GM12878 (cell line): ENCODE measurements around the gene SNAPC4. TPM values are rescaled to one million over a fixed set of nuclear protein-coding genes. Genes with fewer than 3 reads are reported as not detected.

Experiments used
- ATAC-seq: fragments of 200-7000 bp; cut with Tn5 transposase; 3 replicates; pipeline ENCODE4 v1.9.1; 2020; ENCODE audit warnings: mild to moderate bottlenecking, moderate library complexity
- BruUV-seq: library from RNA; stranded (reverse); fragments of 400-500 nt; replicated peaks from 2 replicates; lab custom pipeline; 2021; lab: Mats Ljungman, UMichigan
- CTCF ChIA-PET: fragments of 300-600 bp; sonication (Branson Sonifier 250); formaldehyde crosslinking; extraction: SDS; loops from one replicate; lab custom pipeline; 2021; ENCODE audit warnings: inconsistent platforms; lab: Yijun Ruan, JAX
- POLR2A ChIA-PET: fragments of 350-600 bp; formaldehyde crosslinking; extraction: SDS; loops from one replicate; lab custom pipeline; 2021; ENCODE audit warnings: inconsistent platforms; lab: Charles Lee
- RAD21 ChIA-PET: fragments of 300-600 bp; sonication (Branson Sonifier 250); formaldehyde crosslinking; loops from one replicate; lab custom pipeline; 2023; ENCODE audit warnings: antibody characterized with exemption; ENCODE audit not compliant: unreplicated experiment; lab: Charles Lee
- SMC1A ChIA-PET: fragments of 300-600 bp; sonication (Branson Sonifier 250); formaldehyde crosslinking; loops from one replicate; lab custom pipeline; 2023; ENCODE audit not compliant: unreplicated experiment, uncharacterized antibody; lab: Charles Lee
- DNase-seq: peaks from one replicate; pipeline ENCODE4 v3.0.0-alpha.2; 2011; ENCODE audit warnings: low read depth, low spot score
- FAIRE-seq: peaks from 3 replicates; lab custom pipeline; 2011; peaks lifted over from hg19 to GRCh38; lab: Jason Lieb, UNC
- H2AFZ ChIP-seq: 2 replicates; pipeline ENCODE4 v1.6.0; 2011; ENCODE audit warnings: low read depth, low read length, control low read depth; ENCODE audit not compliant: control insufficient read depth
- H3K27ac ChIP-seq: 2 replicates; pipeline ENCODE4 v1.5.1; 2011; ENCODE audit warnings: control low read depth; ENCODE audit not compliant: control insufficient read depth, insufficient read depth
- H3K27me3 ChIP-seq, 2 experiments: replicated peaks in 1 of 2; 2 replicates each; pipeline versions ENCODE4 v1.6.0 to v1.6.1; 2011; ENCODE audit warnings: low read length in 1 of 2; ENCODE audit not compliant: control insufficient read depth in 2 of 2, insufficient read depth in 2 of 2
- H3K36me3 ChIP-seq, 2 experiments: 2 replicates each; pipeline ENCODE4 v1.5.1; 2011; ENCODE audit warnings: low read length in 1 of 2; ENCODE audit not compliant: control insufficient read depth in 2 of 2, insufficient read depth in 2 of 2
- H3K4me1 ChIP-seq: 2 replicates; pipeline ENCODE4 v1.6.1; 2011; ENCODE audit warnings: mild to moderate bottlenecking, low read length, moderate library complexity, mixed read lengths; ENCODE audit not compliant: control insufficient read depth, insufficient read depth
- H3K4me2 ChIP-seq: 2 replicates; pipeline ENCODE4 v1.6.0; 2011; ENCODE audit warnings: control low read depth; ENCODE audit not compliant: control insufficient read depth, insufficient read depth
- H3K4me3 ChIP-seq: fragments of 200-600 bp; sonication (generic); 2 replicates; pipeline ENCODE4 v1.5.1; 2016
- H3K79me2 ChIP-seq: 2 replicates; pipeline ENCODE4 v1.6.0; 2011; ENCODE audit warnings: low read length; ENCODE audit not compliant: control insufficient read depth, insufficient read depth
- H3K9ac ChIP-seq: 2 replicates; pipeline ENCODE4 v1.8.0; 2011; ENCODE audit warnings: low read length, control low read depth, mixed read lengths; ENCODE audit not compliant: control insufficient read depth, insufficient read depth
- H3K9me3 ChIP-seq: replicated peaks from 3 replicates; pipeline ENCODE4 v1.5.1; 2011; ENCODE audit warnings: mild to moderate bottlenecking, low read length; ENCODE audit not compliant: control insufficient read depth, insufficient read depth
- H4K20me1 ChIP-seq: 2 replicates; pipeline ENCODE4 v1.6.0; 2011; ENCODE audit not compliant: control insufficient read depth, insufficient read depth
- BMI1 ChIP-seq: fragments of 450-650 bp; IDR thresholded peaks from 2 replicates; pipeline ENCODE4 v1.6.1; 2016; ENCODE audit warnings: mild to moderate bottlenecking, moderate library complexity, borderline replicate concordance
- CHD1 ChIP-seq: IDR thresholded peaks from 2 replicates; pipeline ENCODE4 v1.6.1; 2012; ENCODE audit warnings: low read depth, low read length, improper control_type of control experiment
- EED ChIP-seq: sonication (generic); IDR thresholded peaks from 2 replicates; pipeline ENCODE4 v1.6.1; 2016; ENCODE audit warnings: antibody characterized with exemption, low read depth
- EZH2 ChIP-seq: IDR thresholded peaks from 2 replicates; pipeline ENCODE4 v1.6.1; 2012; ENCODE audit warnings: low read depth, mild to moderate bottlenecking, control low read depth, inconsistent platforms, low read length, borderline replicate concordance; ENCODE audit not compliant: control insufficient read depth
- GATAD2B ChIP-seq: fragments of 450-650 bp; conservative IDR thresholded peaks from 2 replicates; pipeline ENCODE4 v1.6.1; 2017; ENCODE audit warnings: low read depth, mild to moderate bottlenecking, moderate library complexity
- KAT2A ChIP-seq: conservative IDR thresholded peaks from 2 replicates; pipeline ENCODE4 v1.6.1; 2011; ENCODE audit warnings: low read depth, low read length; ENCODE audit not compliant: control insufficient read depth
- KDM1A ChIP-seq: fragments of 200-600 bp; sonication (generic); IDR thresholded peaks from 2 replicates; pipeline ENCODE4 v1.6.1; 2016; ENCODE audit warnings: borderline replicate concordance
- MTA3 ChIP-seq: IDR thresholded peaks from 2 replicates; pipeline ENCODE4 v1.6.1; 2012; ENCODE audit warnings: low read length, inconsistent platforms, borderline replicate concordance
- MYB ChIP-seq: fragments of 150-350 bp; IDR thresholded peaks from 2 replicates; pipeline ENCODE4 v1.6.1; 2014; ENCODE audit warnings: mild to moderate bottlenecking, low read depth, low read length, borderline replicate concordance
- NFIC ChIP-seq: IDR thresholded peaks from 2 replicates; pipeline ENCODE4 v1.6.1; 2012; ENCODE audit warnings: low read depth, mild to moderate bottlenecking, inconsistent platforms, low read length, moderate library complexity
- NR2C1 ChIP-seq: fragments of 450-650 bp; IDR thresholded peaks from 2 replicates; pipeline ENCODE4 v1.6.1; 2017; ENCODE audit warnings: antibody characterized with exemption, mild to moderate bottlenecking, moderate library complexity
- NR2C2 ChIP-seq: IDR thresholded peaks from 2 replicates; pipeline ENCODE4 v1.6.1; 2011; ENCODE audit warnings: borderline replicate concordance, low read depth; ENCODE audit not compliant: control insufficient read depth, insufficient read length
- RELA ChIP-seq: fragments of 450-650 bp; IDR thresholded peaks from 2 replicates; pipeline ENCODE4 v1.8.0; 2014; ENCODE audit warnings: borderline replicate concordance; ENCODE audit not compliant: partially characterized antibody
- SMAD1 ChIP-seq: fragments of 450-650 bp; IDR thresholded peaks from 2 replicates; pipeline ENCODE4 v1.6.1; 2018; ENCODE audit warnings: mild to moderate bottlenecking, low read depth; ENCODE audit not compliant: partially characterized antibody
- SMAD5 ChIP-seq: IDR thresholded peaks from 2 replicates; pipeline ENCODE4 v1.6.1; 2016; ENCODE audit warnings: antibody characterized with exemption, low read depth
- SMARCA5 ChIP-seq: fragments of 450-650 bp; IDR thresholded peaks from 2 replicates; pipeline ENCODE4 v1.6.1; 2017; ENCODE audit warnings: mild to moderate bottlenecking
- SMC3 ChIP-seq: IDR thresholded peaks from 2 replicates; pipeline ENCODE4 v1.6.1; 2011; ENCODE audit warnings: low read length, improper control_type of control experiment, borderline replicate concordance
- SUZ12 ChIP-seq: fragments of 200-600 bp; sonication (generic); IDR thresholded peaks from one replicate; pipeline ENCODE4 v1.6.1; 2018; ENCODE audit warnings: antibody characterized with exemption, mild to moderate bottlenecking; ENCODE audit not compliant: unreplicated experiment
- TAF1 ChIP-seq: IDR thresholded peaks from 2 replicates; pipeline ENCODE4 v1.6.1; 2011; ENCODE audit warnings: mild to moderate bottlenecking, low read depth, low read length, borderline replicate concordance
- TARDBP ChIP-seq: IDR thresholded peaks from 2 replicates; pipeline ENCODE4 v1.6.1; 2016; ENCODE audit warnings: borderline replicate concordance
- TBL1XR1 ChIP-seq: IDR thresholded peaks from 2 replicates; pipeline ENCODE4 v1.6.1; 2012; ENCODE audit warnings: low read depth, low read length, improper control_type of control experiment
- ZNF207 ChIP-seq: fragments of 450-650 bp; IDR thresholded peaks from 2 replicates; pipeline ENCODE4 v1.6.1; 2014; ENCODE audit warnings: antibody characterized with exemption, mild to moderate bottlenecking, borderline replicate concordance
- WGBS: methylation state at CpG from one replicate; pipeline ENCODE4 v1.1.6; 2016; ENCODE audit warnings: low lambda C conversion rate; ENCODE audit not compliant: insufficient replicate concordance, insufficient coverage; ENCODE audit errors: missing lambda C conversion rate; 5-methylcytosine and 5-hydroxymethylcytosine counted together
- in situ Hi-C: fragments of 300-500 bp; cut with MboI; formaldehyde crosslinking; loops from 9 replicates; pipeline ENCODE4 v1.14.3; 2018; ENCODE audit warnings: mixed read lengths
- intact Hi-C: fragments of 100-400 bp; cut with micrococcal nuclease; formaldehyde crosslinking; loops from one replicate; pipeline ENCODE4 v1.14.2; 2022; ENCODE audit not compliant: unreplicated experiment
- polyA plus RNA-seq, 11 experiments: library from polyadenylated mRNA; depleted of rRNA in 4 of 11; unstranded in 6 of 11; stranded (reverse) in 5 of 11; fragments of >200 nt; fragmentation: Nextera tagmentation in 4 of 11; fragmentation: Illumina TruSeq in 1 of 11; extraction: Ambion mirVana in 4 of 11; extraction: Trizol in 1 of 11; gene quantifications; 1 replicate in 1 of 11; 2 replicates in 10 of 11; pipeline versions ENCODE4 v1.2.1 to v1.2.3, GENCODE V29; 2011 to 2016; ENCODE audit warnings: inconsistent platforms in 2 of 11, missing spikeins in 2 of 11, low read depth in 1 of 11
- total RNA-seq, 4 experiments: library from RNA; depleted of rRNA in 3 of 4; stranded (reverse); fragments of >200 nt in 3 of 4; fragmentation: Illumina TruSeq in 1 of 4; extraction: Trizol in 1 of 4; gene quantifications; 2 replicates each; pipeline versions ENCODE4 v1.2.1 to v1.2.3, GENCODE V29; 2013 to 2021
- TF ChIP-seq, protein P1 (sequence below): IDR thresholded peaks from 2 replicates; pipeline ENCODE4 v1.6.1; 2012; ENCODE audit warnings: low read depth, low read length, improper control_type of control experiment
- TF ChIP-seq, protein P2 (sequence below): fragments of 450-650 bp; IDR thresholded peaks from 2 replicates; pipeline ENCODE4 v1.6.1; 2016; ENCODE audit warnings: mild to moderate bottlenecking

SNAPC4 gene
- total and polyA plus RNA-seq, 10 of the 15 experiments (the other 5 are each of a cell fraction or from before 2014, with no cell fraction given), result 0.42 to 19.8 (median 7.0) TPM

DNA sequence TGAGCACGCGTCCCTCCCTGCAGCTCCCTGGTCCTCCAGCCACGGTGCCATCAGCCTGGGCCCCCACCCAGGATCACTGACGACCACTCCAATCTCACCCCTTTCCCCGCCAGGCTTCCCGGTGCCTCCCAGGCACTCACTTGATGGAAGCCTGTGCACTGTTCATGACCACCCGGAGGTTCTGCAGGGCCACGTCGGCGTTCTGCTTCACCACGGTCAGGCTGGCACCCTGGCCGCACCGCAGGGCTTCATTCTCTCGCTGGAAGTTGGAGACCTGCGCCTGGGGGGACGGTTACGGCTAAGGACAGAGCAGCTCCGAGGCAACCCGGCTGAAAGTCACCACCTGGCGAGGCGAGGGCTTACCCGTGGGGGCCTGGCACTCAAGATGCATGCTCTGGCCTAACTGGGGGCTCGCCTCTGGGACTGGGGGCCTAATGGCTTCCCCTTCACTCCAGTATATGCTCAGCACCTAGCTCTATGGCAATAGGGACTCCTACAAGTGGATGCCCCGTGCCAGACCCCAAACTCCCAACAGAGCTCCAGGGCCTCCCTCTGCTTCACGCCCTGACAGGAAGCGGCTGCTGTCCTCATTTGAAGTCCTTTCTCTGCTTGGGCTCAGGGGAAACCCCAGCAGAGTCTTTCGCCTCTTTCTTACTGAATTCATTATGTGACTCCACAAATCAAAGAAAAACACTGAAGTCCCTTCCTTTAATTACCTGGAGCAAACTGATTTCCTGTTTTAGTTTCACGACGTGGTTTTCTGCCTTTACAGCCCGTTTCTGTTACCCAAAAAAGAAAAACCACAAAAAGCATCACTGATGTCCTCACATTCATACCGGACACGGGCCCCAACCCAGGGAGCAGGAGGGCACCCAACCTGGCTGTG lies 4.2 kb upstream of the SNAPC4 start:
- in situ Hi-C loops (no loop called here), intact Hi-C loops (no loop called here)
- Histone ChIP-seq H3K4me1 (peaks cover 42% of the 10 kb centered on the region), H3K36me3 (peaks cover 7 to 18% of the 10 kb centered on the region in 2 experiments; a peak in 3 of 4 replicates), H3K79me2 (peaks cover 30% of the 10 kb centered on the region), H3K9me3 (no peaks in the 10 kb centered on the region), H3K27me3 (no peaks in the 10 kb centered on the region), H3K27ac (peak overlapping the region; percentile 92), H3K9ac (peak overlapping the region; percentile 65), H2AFZ (peak overlapping the region; percentile 37; the same call in 1 of the 2 replicates), H3K4me2 (peak overlapping the region; percentile 90), H3K4me3 (peak overlapping the region; percentile 37; the same call in 1 of the 2 replicates), H4K20me1 (no peaks in the 10 kb centered on the region)
- ChIA-PET RAD21 (interaction anchor here (0.6 to 1.3 kb wide), 5 partner anchors 35 to 656 kb away, joined by 3 to 8 read pairs (median 4); partner anchors contain the start of gene DNLZ), POLR2A (interaction anchor here (0.6 to 1.9 kb wide), 3 partner anchors 16 to 41 kb away, joined by 5 to 10 read pairs (median 6); partner anchors contain the start of gene DNLZ), CTCF (interaction anchor here (0.6 to 1.1 kb wide), 2 partner anchors 13 to 41 kb away, joined by 3 to 5 read pairs; no protein-coding TSS in a partner anchor), SMC1A (no interaction called here)
- no TSS peak for BruUV-seq
- DNase-seq (peak; percentile 46), ATAC-seq (peak; percentile 66), FAIRE-seq (peak; percentile 89)
- whole genome bisulfite sequencing, result 17% methylated on average over 32 of the region's 32 CpGs
- TF ChIP-seq TBL1XR1 (0 out of 2 replicates have a peak, but pooled peaks have one; percentile 26), EED (peak; percentile 53; the same call in 1 of the 2 replicates), EZH2 (no peak), SMARCA5 (no peak), SMC3 (no peak), KAT2A (no peak), SMAD5 (no peak), TARDBP (no peak), NR2C1 (no peak), SUZ12 (no peak), NR2C2 (no peak), ZNF207 (no peak), KDM1A (no peak), MTA3 (0 out of 2 replicates have a peak, but pooled peaks have one; percentile 5), BMI1 (no peak), GATAD2B (no peak; the same call in none of the 2 replicates), TAF1 (no peak), SMAD1 (no peak), MYB (no peak), CHD1 (no peak), RELA (no peak), NFIC (no peak)
- TF ChIP-seq, protein P1, sequence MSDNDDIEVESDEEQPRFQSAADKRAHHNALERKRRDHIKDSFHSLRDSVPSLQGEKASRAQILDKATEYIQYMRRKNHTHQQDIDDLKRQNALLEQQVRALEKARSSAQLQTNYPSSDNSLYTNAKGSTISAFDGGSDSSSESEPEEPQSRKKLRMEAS, result no peak
- TF ChIP-seq, protein P2, sequence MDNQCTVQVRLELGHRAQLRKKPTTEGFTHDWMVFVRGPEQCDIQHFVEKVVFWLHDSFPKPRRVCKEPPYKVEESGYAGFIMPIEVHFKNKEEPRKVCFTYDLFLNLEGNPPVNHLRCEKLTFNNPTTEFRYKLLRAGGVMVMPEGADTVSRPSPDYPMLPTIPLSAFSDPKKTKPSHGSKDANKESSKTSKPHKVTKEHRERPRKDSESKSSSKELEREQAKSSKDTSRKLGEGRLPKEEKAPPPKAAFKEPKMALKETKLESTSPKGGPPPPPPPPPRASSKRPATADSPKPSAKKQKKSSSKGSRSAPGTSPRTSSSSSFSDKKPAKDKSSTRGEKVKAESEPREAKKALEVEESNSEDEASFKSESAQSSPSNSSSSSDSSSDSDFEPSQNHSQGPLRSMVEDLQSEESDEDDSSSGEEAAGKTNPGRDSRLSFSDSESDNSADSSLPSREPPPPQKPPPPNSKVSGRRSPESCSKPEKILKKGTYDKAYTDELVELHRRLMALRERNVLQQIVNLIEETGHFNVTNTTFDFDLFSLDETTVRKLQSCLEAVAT, result peak; percentile 21; the same call in 1 of the 2 replicates
